Psoas muscle (tissue), 8 donors: Measurements from ENCODE around the gene NCAPD3. TPM values are rescaled to one million over a fixed set of nuclear protein-coding genes. Genes with fewer than 3 reads are reported as not detected.

Experiments used
- ATAC-seq, 4 donors: fragments of 200-7000 bp; cut with Tn5 transposase; one replicate each; pipeline ENCODE4 v1.9.1; 2020; ENCODE audit warnings: moderate library complexity in 3 of 4, mild to moderate bottlenecking in 2 of 4
- DNase-seq, 2 donors: peaks; one replicate each; pipeline ENCODE4 v3.0.0-alpha.2; 2020
- H3K27ac ChIP-seq: fragments of 200-600 bp; one replicate; pipeline ENCODE4 v1.8.0; 2022
- H3K27me3 ChIP-seq, 3 donors: fragments of 200-600 bp in 1 of 3; one replicate each; pipeline versions ENCODE4 v1.6.1 to v1.8.0; 2013 to 2022; ENCODE audit warnings: low read length in 2 of 3, mild to moderate bottlenecking in 2 of 3, moderate library complexity in 1 of 3; ENCODE audit not compliant: insufficient read depth in 3 of 3
- H3K36me3 ChIP-seq, 2 donors: fragments of 200-600 bp in 1 of 2; one replicate each; pipeline versions ENCODE4 v1.6.1 to v1.8.0; 2013 to 2022; ENCODE audit warnings: low read depth in 1 of 2, mild to moderate bottlenecking in 1 of 2, moderate library complexity in 1 of 2; ENCODE audit not compliant: insufficient read depth in 1 of 2
- H3K4me1 ChIP-seq: fragments of 200-600 bp; one replicate; pipeline ENCODE4 v1.8.0; 2022
- H3K4me3 ChIP-seq: fragments of 200-600 bp; one replicate; pipeline ENCODE4 v1.8.0; 2022; ENCODE audit warnings: mild to moderate bottlenecking
- H3K9me3 ChIP-seq: fragments of 200-600 bp; one replicate; pipeline ENCODE4 v1.8.0; 2022
- WGBS, 3 donors: extraction: QIAGEN DNeasy Blood & Tissue Kit; methylation state at CpG; one replicate each; pipeline versions ENCODE4 v1.1.6 to v1.1.7; 2013; 5-methylcytosine and 5-hydroxymethylcytosine counted together
- intact Hi-C, 2 donors: fragments of 100-400 bp; cut with DNase I; formaldehyde crosslinking; loops; one replicate each; pipeline versions ENCODE4 v1.11.0 to v1.14.2; 2022
- polyA plus RNA-seq, 3 donors: library from polyadenylated mRNA; stranded (reverse); fragments of 200-250 nt; gene quantifications; one replicate each; pipeline ENCODE4 v1.2.3, GENCODE V29; 2013
- total RNA-seq, 4 donors: library from RNA; stranded (reverse); fragmentation: NEBNext Ultra II Directional in 2 of 4; extraction: Animal tissue kit (Norgen Biotek cat#: 25700) in 2 of 4; gene quantifications; one replicate each; pipeline versions ENCODE4 v1.2.1 to v1.2.4, GENCODE V29; 2021 to 2023
- TF ChIP-seq, protein P1 (sequence below): fragments of 200-600 bp; IDR thresholded peaks from one replicate; pipeline ENCODE4 v1.8.0; 2022; ENCODE audit warnings: antibody characterized with exemption
- donor health status: healthy with polysubstance abuse.
- donor health status: DM: no; HTN: no; CAD: no; lungs with moderate emphysema.
- donor health status: Bipolar disorder and iron deficiency.
- donor health status: healthy.
- donor health status: DM: yes; HTN: yes; CAD: no.
- donor health status: DM: no; HTN: no; CAD: no.
- donor health status: DM: no; HTN: no; CAD: no.
- donor health status: DM: yes; HTN: yes; CAD: no.

Gene NCAPD3
- total and polyA plus RNA-seq, 7 donors: 2.8 to 8.7 (median 5.5) TPM

- H3K4me3 ChIP-seq: no peak overlapping the region
- H3K27me3 ChIP-seq: peaks cover 0 to 3% (median 0%) of the 10 kb centered on the region in 3 donors
- no peaks in the 10 kb centered on the region for H3K4me1 ChIP-seq
- H3K36me3 ChIP-seq: peaks cover 0 to 54% of the 10 kb centered on the region in 2 donors
- H3K9me3 ChIP-seq: no peaks in the 10 kb centered on the region
- WGBS, 3 donors: 83 to 90% (median 85%) methylated on average over 7 of the region's 7 CpGs
- H3K27ac ChIP-seq: no peak overlapping the region
- intact Hi-C loops: no loop called here
- TF ChIP-seq, protein P1, sequence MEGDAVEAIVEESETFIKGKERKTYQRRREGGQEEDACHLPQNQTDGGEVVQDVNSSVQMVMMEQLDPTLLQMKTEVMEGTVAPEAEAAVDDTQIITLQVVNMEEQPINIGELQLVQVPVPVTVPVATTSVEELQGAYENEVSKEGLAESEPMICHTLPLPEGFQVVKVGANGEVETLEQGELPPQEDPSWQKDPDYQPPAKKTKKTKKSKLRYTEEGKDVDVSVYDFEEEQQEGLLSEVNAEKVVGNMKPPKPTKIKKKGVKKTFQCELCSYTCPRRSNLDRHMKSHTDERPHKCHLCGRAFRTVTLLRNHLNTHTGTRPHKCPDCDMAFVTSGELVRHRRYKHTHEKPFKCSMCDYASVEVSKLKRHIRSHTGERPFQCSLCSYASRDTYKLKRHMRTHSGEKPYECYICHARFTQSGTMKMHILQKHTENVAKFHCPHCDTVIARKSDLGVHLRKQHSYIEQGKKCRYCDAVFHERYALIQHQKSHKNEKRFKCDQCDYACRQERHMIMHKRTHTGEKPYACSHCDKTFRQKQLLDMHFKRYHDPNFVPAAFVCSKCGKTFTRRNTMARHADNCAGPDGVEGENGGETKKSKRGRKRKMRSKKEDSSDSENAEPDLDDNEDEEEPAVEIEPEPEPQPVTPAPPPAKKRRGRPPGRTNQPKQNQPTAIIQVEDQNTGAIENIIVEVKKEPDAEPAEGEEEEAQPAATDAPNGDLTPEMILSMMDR: no peak
- no peak for DNase-seq
- ATAC-seq: no peak
Observed at GRCh38 chr11:134264966-134265764, 41.4 kb upstream of the NCAPD3 start.

- TF ChIP-seq, protein P1: peak; percentile 17
- intact Hi-C loops: no loop called here
- H3K27me3 ChIP-seq: no peaks in the 10 kb centered on the region
- H3K4me1 ChIP-seq: no peaks in the 10 kb centered on the region
- 81 to 87% (median 84%) methylated on average over 14 of the region's 14 CpGs for WGBS, 3 donors
- H3K36me3 ChIP-seq: peaks cover 0 to 87% of the 10 kb centered on the region in 2 donors
- H3K4me3 ChIP-seq: no peak overlapping the region
- H3K9me3 ChIP-seq: no peaks in the 10 kb centered on the region
- DNase-seq (no peak), ATAC-seq (peak in 1 of 4 donors; percentile 45)
- H3K27ac ChIP-seq: no peak overlapping the region
Observed at GRCh38 chr11:134261626-134262488, 38.1 kb upstream of the NCAPD3 start.

DNA sequence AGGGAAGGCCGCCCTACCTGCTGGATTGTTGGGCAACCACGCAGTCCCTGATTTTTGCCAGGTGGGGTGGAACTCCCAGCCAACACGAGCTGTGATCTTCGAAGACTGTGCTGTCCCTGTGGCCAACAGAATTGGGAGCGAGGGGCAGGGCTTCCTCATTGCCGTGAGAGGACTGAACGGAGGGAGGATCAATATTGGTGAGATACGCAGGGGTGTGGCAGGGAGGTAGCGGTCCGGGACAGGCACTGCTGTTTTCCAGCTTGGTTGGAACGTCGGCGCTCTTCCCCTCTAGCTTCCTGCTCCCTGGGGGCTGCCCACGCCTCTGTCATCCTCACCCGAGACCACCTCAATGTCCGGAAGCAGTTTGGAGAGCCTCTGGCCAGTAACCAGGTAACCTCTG lies 37.2 kb upstream of the NCAPD3 start:
- TF ChIP-seq, protein P1: no peak
- H3K9me3 ChIP-seq: no peaks in the 10 kb centered on the region
- H3K36me3 ChIP-seq: peaks cover 0 to 94% of the 10 kb centered on the region in 2 donors
- H3K27me3 ChIP-seq: no peaks in the 10 kb centered on the region
- DNase-seq (no peak), ATAC-seq (no peak)
- no peak overlapping the region for H3K27ac ChIP-seq
- H3K4me1 ChIP-seq: no peaks in the 10 kb centered on the region
- intact Hi-C loops: no loop called here
- WGBS, 3 donors: 89 to 94% (median 93%) methylated on average over 16 of the region's 16 CpGs
- no peak overlapping the region for H3K4me3 ChIP-seq

DNA sequence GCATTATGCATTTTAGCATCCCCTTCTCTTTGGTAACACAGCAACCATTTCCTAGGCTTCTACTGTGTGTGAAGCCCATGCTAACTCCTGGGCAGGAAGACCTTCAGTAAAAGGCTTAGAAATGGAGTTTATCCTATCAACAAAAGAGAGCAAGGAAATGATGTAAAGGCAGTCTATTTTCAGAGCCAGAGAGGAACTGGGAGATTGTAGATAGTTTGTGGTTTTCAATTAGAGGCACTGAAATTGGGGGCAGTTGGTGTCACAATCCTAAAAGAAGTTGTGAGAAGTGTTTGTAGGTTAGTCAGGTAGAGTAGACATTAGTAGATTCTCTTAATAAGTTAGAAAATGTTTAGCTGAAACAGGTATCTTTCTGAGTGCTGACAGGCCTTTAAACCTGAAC lies 36.7 kb upstream of the NCAPD3 start:
- Histone ChIP-seq H3K36me3 (peaks cover 0 to 93% of the 10 kb centered on the region in 2 donors), H3K4me3 (no peak overlapping the region), H3K27ac (no peak overlapping the region), H3K27me3 (no peaks in the 10 kb centered on the region), H3K4me1 (peaks cover 2% of the 10 kb centered on the region), H3K9me3 (no peaks in the 10 kb centered on the region)
- DNase-seq: no peak
- no peak for ATAC-seq
- intact Hi-C loops: no loop called here
- TF ChIP-seq, protein P1: no peak
